Measurements from ENCODE around the gene MRPL50. TPM values are rescaled to one million over a fixed set of nuclear protein-coding genes. Genes with fewer than 3 reads are reported as not detected.

Gene MRPL50
- total RNA-seq, 2 donors from 2014 or later = 15.5 to 17.4 TPM

GRCh38 chr9:101383361-101383760 is 15.1 kb downstream of the MRPL50 start:
- Histone ChIP-seq H3K27ac (ENCODE audit: low read depth, low read length) (no peak overlapping the region), H3K4me3 (ENCODE audit: low read length) (no peak overlapping the region), H3K27me3 (ENCODE audit: control insufficient read depth, insufficient read depth, low read length, poor library complexity, severe bottlenecking) (no peaks in the 10 kb centered on the region), H3K9me3 (ENCODE audit: control insufficient read depth, low read length) (peaks cover 35% of the 10 kb centered on the region), H3K4me1 (ENCODE audit: control insufficient read depth, insufficient read depth, low read length) (no peaks in the 10 kb centered on the region), H3K36me3 (ENCODE audit: control insufficient read depth, insufficient read depth, low read length) (peaks cover 19% of the 10 kb centered on the region), H3K9ac (ENCODE audit: extremely low read depth, low read length, poor library complexity, severe bottlenecking) (no peak overlapping the region)
- Mint-ChIP-seq H3K36me3 (ENCODE audit: low read depth) (peaks cover 33% of the 10 kb centered on the region), H3K27me3 (ENCODE audit: insufficient read depth) (no peaks in the 10 kb centered on the region), H3K9me3 (peaks cover 36% of the 10 kb centered on the region), H3K4me1 (peaks cover 3% of the 10 kb centered on the region), H3K27ac (no peak overlapping the region), H3K4me3 (no peak overlapping the region)
- 84% methylated on average over 2 of the region's 2 CpGs; no CpG with 5 or more reads in 1 of the 2 experiments for WGBS, 2 experiments (ENCODE audit: insufficient coverage in 1 of 2, insufficient read length in 1 of 2)
- no peak for DNase-seq
- no peak for TF ChIP-seq CTCF (conservative IDR thresholded peaks at IDR 0.05)

GRCh38 chr9:101381833-101382342 is 16.5 kb downstream of the MRPL50 start:
- no peak overlapping the region for H3K4me3 Mint-ChIP-seq
- peaks cover 21% of the 10 kb centered on the region for H3K36me3 Mint-ChIP-seq (ENCODE audit: low read depth)
- no peak overlapping the region for H3K27ac Mint-ChIP-seq
- DNase-seq = no peak
- peaks cover 41% of the 10 kb centered on the region for H3K9me3 Mint-ChIP-seq
- Histone ChIP-seq H3K36me3 (ENCODE audit: control insufficient read depth, insufficient read depth, low read length) (peaks cover 5% of the 10 kb centered on the region), H3K27ac (ENCODE audit: low read depth, low read length) (no peak overlapping the region), H3K4me1 (ENCODE audit: control insufficient read depth, insufficient read depth, low read length) (no peaks in the 10 kb centered on the region), H3K9ac (ENCODE audit: extremely low read depth, low read length, poor library complexity, severe bottlenecking) (no peak overlapping the region), H3K9me3 (ENCODE audit: control insufficient read depth, low read length) (peaks cover 27% of the 10 kb centered on the region), H3K27me3 (ENCODE audit: control insufficient read depth, insufficient read depth, low read length, poor library complexity, severe bottlenecking) (no peaks in the 10 kb centered on the region), H3K4me3 (ENCODE audit: low read length) (no peak overlapping the region)
- 88 to 96% methylated on average over 2 of the region's 2 CpGs for WGBS, 2 experiments (ENCODE audit: insufficient coverage in 1 of 2, insufficient read length in 1 of 2)
- H3K4me1 Mint-ChIP-seq = no peaks in the 10 kb centered on the region
- no peaks in the 10 kb centered on the region for H3K27me3 Mint-ChIP-seq (ENCODE audit: insufficient read depth)
- no peak for TF ChIP-seq CTCF (conservative IDR thresholded peaks at IDR 0.05)

GRCh38 chr9:101381118-101381517 is 17.3 kb downstream of the MRPL50 start:
- H3K36me3 Mint-ChIP-seq (ENCODE audit: low read depth) = peaks cover 19% of the 10 kb centered on the region
- H3K27ac ChIP-seq (ENCODE audit: low read depth, low read length) = no peak overlapping the region
- no peak overlapping the region for H3K4me3 Mint-ChIP-seq
- no peaks in the 10 kb centered on the region for H3K27me3 ChIP-seq (ENCODE audit: control insufficient read depth, insufficient read depth, low read length, poor library complexity, severe bottlenecking)
- peaks cover 20% of the 10 kb centered on the region for H3K9me3 ChIP-seq (ENCODE audit: control insufficient read depth, low read length)
- no peaks in the 10 kb centered on the region for H3K27me3 Mint-ChIP-seq (ENCODE audit: insufficient read depth)
- no peak overlapping the region for H3K4me3 ChIP-seq (ENCODE audit: low read length)
- no peaks in the 10 kb centered on the region for H3K4me1 Mint-ChIP-seq
- peaks cover 39% of the 10 kb centered on the region for H3K9me3 Mint-ChIP-seq
- DNase-seq = no peak
- H3K4me1 ChIP-seq (ENCODE audit: control insufficient read depth, insufficient read depth, low read length) = no peaks in the 10 kb centered on the region
- no peak for TF ChIP-seq CTCF (conservative IDR thresholded peaks at IDR 0.05)
- H3K27ac Mint-ChIP-seq = no peak overlapping the region
- WGBS, 2 experiments (ENCODE audit: insufficient coverage in 1 of 2, insufficient read length in 1 of 2) = 91 to 100% methylated on average over 1 to 3 of the region's 3 CpGs
- H3K9ac ChIP-seq (ENCODE audit: extremely low read depth, low read length, poor library complexity, severe bottlenecking) = no peak overlapping the region
- no peaks in the 10 kb centered on the region for H3K36me3 ChIP-seq (ENCODE audit: control insufficient read depth, insufficient read depth, low read length)
